ENCODE measurements around the gene CRACR2A.

The CRACR2A gene

GRCh38 chr12:3615862-3616261 is 137.0 kb downstream of the CRACR2A start:
- H3K4me3 ChIP-seq (ENCODE audit: low read depth, low read length): no peak overlapping the region
- no peak for DNase-seq (ENCODE audit: low read depth)
- TF ChIP-seq CTCF (IDR thresholded peaks at IDR 0.05; ENCODE audit: insufficient read depth, low read depth, low read length, missing control alignments): no peak

- TF ChIP-seq CTCF (IDR thresholded peaks at IDR 0.05; ENCODE audit: insufficient read depth, low read depth, low read length, missing control alignments): no peak
- no peak overlapping the region for H3K4me3 ChIP-seq (ENCODE audit: low read depth, low read length)
- no peak for DNase-seq (ENCODE audit: low read depth)
Measured at GRCh38 chr12:3614806-3615466, 138.0 kb downstream of the CRACR2A start.

DNA sequence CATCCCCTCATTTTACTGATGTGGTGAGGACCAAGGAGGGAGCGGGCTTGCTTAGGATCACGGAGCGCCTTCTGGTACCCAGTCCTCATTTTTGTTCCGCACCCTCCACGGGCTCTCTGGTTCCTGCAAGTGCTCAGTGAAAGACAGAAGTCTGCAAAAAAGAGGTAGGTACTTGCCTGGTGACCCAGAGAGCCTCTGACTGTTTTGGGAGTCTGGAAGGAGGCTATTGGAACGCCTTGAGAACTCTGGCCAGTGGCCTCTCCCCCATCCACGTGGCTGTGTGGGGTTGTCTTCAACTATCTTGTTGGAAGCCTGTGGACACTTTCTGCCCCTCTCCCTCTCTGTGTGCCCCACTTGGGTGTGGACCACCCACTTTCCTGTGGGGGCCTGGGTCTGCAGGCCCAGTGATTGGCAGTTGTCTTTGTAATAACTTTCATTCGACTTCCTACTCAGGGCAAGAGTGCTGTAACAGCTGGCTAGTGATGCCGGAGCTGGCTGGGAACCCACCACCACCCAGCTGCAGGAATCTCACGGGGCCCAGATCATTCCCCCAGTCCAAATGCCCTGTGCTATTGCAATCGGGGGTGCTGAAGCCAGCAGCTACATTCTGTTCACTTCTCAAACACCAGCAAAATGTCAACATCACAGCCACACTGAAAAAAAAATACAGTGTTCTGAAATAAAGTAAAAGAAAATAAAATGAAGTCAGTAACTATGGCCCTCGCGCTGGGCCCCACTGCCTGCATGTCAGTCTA is 139.1 kb downstream of the CRACR2A start:
- TF ChIP-seq CTCF (IDR thresholded peaks at IDR 0.05; ENCODE audit: insufficient read depth, low read depth, low read length, missing control alignments): no peak
- H3K4me3 ChIP-seq (ENCODE audit: low read depth, low read length): no peak overlapping the region
- no peak for DNase-seq (ENCODE audit: low read depth)

- no peak for TF ChIP-seq CTCF (IDR thresholded peaks at IDR 0.05; ENCODE audit: insufficient read depth, low read depth, low read length, missing control alignments)
- DNase-seq (ENCODE audit: low read depth): no peak
- H3K4me3 ChIP-seq (ENCODE audit: low read depth, low read length): no peak overlapping the region
Measured at GRCh38 chr12:3611860-3612703, 140.8 kb downstream of the CRACR2A start.

DNA sequence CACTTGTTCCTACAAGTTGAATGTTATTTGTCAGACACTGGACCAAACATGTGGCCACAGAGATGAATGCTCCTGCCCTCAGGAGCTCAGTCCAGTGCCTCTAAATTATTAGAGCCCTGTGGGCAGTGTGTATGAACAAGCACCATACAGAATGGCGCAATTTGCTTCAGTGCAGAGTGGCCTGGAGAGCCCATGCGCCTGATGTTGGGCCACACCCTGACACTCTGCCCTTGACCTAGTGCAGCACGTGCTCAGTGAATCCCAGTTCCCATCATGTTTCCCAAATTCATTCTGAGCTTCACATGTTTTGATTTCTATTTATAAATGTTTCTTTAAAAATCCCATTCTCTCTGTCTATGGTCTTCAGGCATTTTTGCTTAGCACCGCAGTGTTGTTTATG is 145.1 kb downstream of the CRACR2A start:
- H3K4me3 ChIP-seq (ENCODE audit: low read depth, low read length): no peak overlapping the region

More for the DNA sequence above, 145.1 kb downstream of the CRACR2A start:
- no peak for DNase-seq (ENCODE audit: low read depth)
- TF ChIP-seq CTCF (IDR thresholded peaks at IDR 0.05; ENCODE audit: insufficient read depth, low read depth, low read length, missing control alignments): no peak
